ENCODE results near the gene LTB4R. TPM values are rescaled to one million over a fixed set of nuclear protein-coding genes. Genes with fewer than 3 reads are reported as not detected.

The LTB4R gene, protein sequence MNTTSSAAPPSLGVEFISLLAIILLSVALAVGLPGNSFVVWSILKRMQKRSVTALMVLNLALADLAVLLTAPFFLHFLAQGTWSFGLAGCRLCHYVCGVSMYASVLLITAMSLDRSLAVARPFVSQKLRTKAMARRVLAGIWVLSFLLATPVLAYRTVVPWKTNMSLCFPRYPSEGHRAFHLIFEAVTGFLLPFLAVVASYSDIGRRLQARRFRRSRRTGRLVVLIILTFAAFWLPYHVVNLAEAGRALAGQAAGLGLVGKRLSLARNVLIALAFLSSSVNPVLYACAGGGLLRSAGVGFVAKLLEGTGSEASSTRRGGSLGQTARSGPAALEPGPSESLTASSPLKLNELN
- 1 to 10 TPM; 1.9 to 3.0 TPM for total RNA-seq

DNA sequence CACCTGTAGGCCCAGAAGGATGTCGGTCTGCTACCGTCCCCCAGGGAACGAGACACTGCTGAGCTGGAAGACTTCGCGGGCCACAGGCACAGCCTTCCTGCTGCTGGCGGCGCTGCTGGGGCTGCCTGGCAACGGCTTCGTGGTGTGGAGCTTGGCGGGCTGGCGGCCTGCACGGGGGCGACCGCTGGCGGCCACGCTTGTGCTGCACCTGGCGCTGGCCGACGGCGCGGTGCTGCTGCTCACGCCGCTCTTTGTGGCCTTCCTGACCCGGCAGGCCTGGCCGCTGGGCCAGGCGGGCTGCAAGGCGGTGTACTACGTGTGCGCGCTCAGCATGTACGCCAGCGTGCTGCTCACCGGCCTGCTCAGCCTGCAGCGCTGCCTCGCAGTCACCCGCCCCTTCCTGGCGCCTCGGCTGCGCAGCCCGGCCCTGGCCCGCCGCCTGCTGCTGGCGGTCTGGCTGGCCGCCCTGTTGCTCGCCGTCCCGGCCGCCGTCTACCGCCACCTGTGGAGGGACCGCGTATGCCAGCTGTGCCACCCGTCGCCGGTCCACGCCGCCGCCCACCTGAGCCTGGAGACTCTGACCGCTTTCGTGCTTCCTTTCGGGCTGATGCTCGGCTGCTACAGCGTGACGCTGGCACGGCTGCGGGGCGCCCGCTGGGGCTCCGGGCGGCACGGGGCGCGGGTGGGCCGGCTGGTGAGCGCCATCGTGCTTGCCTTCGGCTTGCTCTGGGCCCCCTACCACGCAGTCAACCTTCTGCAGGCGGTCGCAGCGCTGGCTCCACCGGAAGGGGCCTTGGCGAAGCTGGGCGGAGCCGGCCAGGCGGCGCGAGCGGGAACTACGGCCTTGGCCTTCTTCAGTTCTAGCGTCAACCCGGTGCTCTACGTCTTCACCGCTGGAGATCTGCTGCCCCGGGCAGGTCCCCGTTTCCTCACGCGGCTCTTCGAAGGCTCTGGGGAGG, at the start of gene LTB4R:
Gene LTB4R (plus strand): TSS at position 857 of the 959 bp plus-strand sequence. CDS start 4,150 bp downstream, outside the sequence.
- Histone ChIP-seq H3K9me3 (no peaks in the 10 kb centered on the region), H3K27me3 (no peaks in the 10 kb centered on the region), H3K4me3 (peak within 1 kb of the TSS; percentile 37 to 64), H3K4me1 (peaks cover 0 to 64% of the 10 kb centered on the region in 2 donors), H3K27ac (peak within 1 kb of the TSS; percentile 75 to 86), H3K36me3 (peaks cover 14% of the 10 kb centered on the region)
- no peak for DNase-seq (ENCODE audit: low spot score)
- TF ChIP-seq, protein P1, sequence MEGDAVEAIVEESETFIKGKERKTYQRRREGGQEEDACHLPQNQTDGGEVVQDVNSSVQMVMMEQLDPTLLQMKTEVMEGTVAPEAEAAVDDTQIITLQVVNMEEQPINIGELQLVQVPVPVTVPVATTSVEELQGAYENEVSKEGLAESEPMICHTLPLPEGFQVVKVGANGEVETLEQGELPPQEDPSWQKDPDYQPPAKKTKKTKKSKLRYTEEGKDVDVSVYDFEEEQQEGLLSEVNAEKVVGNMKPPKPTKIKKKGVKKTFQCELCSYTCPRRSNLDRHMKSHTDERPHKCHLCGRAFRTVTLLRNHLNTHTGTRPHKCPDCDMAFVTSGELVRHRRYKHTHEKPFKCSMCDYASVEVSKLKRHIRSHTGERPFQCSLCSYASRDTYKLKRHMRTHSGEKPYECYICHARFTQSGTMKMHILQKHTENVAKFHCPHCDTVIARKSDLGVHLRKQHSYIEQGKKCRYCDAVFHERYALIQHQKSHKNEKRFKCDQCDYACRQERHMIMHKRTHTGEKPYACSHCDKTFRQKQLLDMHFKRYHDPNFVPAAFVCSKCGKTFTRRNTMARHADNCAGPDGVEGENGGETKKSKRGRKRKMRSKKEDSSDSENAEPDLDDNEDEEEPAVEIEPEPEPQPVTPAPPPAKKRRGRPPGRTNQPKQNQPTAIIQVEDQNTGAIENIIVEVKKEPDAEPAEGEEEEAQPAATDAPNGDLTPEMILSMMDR (IDR thresholded peaks at IDR 0.05) = peak; percentile 23 to 68

- no peak for DNase-seq (ENCODE audit: low spot score)
- H3K27ac ChIP-seq = no peak overlapping the region
These were observed 49.4 kb upstream of the LTB4R start for GRCh38 chr14:24261969-24262327.

DNA sequence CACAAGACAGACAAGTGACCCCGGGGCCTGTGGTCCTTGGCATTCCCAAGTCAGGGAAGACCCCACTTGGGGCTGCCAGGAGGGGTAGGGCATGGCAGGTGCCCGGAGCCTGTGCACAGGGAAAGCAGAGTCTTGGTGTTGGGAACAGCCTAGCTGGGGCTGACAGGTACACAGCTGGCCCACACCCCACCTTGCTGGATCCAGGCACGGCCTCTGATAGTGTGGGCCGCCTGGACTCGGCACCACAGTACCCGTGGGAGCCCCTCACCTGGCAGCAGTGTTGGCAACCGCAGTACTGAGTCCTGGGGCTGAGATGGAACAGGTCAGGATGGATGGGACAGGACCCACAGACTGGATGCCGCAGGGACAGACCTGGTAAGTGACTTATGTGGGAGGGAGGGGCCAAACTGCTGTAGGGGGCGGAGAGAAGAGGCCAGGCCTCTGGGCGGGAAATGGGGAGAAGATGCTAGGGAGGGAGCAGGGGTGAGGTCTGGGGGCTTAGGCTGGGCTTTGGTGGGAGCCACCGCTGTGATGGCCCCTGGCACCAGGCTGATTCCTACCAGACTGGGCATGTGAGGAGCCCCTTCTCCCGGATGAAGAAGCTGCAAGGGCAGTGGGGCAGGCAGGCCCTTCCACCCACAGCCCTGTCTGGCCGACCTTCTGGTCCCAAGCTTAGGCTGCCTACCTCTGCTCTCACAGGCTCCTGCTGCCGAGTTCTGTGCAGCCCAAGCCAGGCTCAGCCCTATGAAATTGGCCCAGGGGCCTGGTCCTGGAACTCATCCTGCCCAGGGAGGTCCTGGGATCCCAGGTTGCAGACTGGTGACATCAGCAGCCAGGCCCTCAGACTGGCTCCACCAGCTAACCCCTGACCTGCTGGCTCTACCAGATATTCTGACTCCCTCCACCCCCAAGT, 48.2 kb upstream of the LTB4R start, which contains the start of gene TGM1:
Gene TGM1 (minus strand): TSS at position 357 of the 913 bp plus-strand sequence. CDS start 825 bp downstream, outside the sequence.
- H3K36me3 ChIP-seq = peaks cover 9% of the 10 kb centered on the region
- no peaks in the 10 kb centered on the region for H3K4me1 ChIP-seq
- no peaks in the 10 kb centered on the region for H3K9me3 ChIP-seq
- TF ChIP-seq, protein P1 (IDR thresholded peaks at IDR 0.05) = no peak
- H3K27me3 ChIP-seq = no peaks in the 10 kb centered on the region
- H3K27ac ChIP-seq = no peak within 1 kb of the TSS
- H3K4me3 ChIP-seq = no peak within 1 kb of the TSS
- DNase-seq (ENCODE audit: low spot score) = no peak

More at GRCh38 chr14:24261969-24262327, 49.4 kb upstream of the LTB4R start:
- no peak overlapping the region for H3K4me3 ChIP-seq
- TF ChIP-seq, protein P1 (IDR thresholded peaks at IDR 0.05) = no peak
- H3K9me3 ChIP-seq = no peaks in the 10 kb centered on the region
- H3K36me3 ChIP-seq = peaks cover 4% of the 10 kb centered on the region
- no peaks in the 10 kb centered on the region for H3K4me1 ChIP-seq
- H3K27me3 ChIP-seq = no peaks in the 10 kb centered on the region

DNA sequence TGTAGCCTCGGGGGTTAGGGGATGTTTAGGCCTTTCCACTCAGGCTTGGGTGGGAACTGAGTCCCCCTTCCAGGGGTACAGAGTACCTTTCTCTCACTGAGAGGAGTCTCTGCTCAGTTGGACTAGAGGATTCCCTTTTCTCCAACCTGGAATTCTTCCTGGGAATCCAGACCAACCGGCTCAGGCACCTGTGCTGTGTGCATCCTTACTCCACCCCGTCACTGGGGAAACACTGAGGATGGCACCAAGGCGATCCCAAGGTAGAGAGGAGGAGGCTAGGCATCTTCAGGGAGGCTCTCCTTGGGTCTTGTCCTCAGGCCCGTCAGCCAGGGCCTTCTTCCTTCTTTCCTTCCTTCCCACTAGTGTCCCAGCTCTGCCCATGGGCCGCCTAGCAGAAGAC, 47.5 kb upstream of the LTB4R start:
- DNase-seq (ENCODE audit: low spot score) = no peak
- Histone ChIP-seq H3K4me3 (no peak overlapping the region), H3K27ac (no peak overlapping the region), H3K4me1 (no peaks in the 10 kb centered on the region), H3K36me3 (peaks cover 9% of the 10 kb centered on the region), H3K27me3 (no peaks in the 10 kb centered on the region), H3K9me3 (no peaks in the 10 kb centered on the region)
- TF ChIP-seq, protein P1 (IDR thresholded peaks at IDR 0.05) = no peak

GRCh38 chr14:24264298-24264697, 47.0 kb upstream of the LTB4R start:
- Histone ChIP-seq H3K27ac (no peak overlapping the region), H3K9me3 (no peaks in the 10 kb centered on the region), H3K36me3 (peaks cover 9% of the 10 kb centered on the region), H3K4me1 (no peaks in the 10 kb centered on the region), H3K27me3 (no peaks in the 10 kb centered on the region), H3K4me3 (no peak overlapping the region)
- TF ChIP-seq, protein P1 (IDR thresholded peaks at IDR 0.05) = no peak
- DNase-seq (ENCODE audit: low spot score) = no peak
